ENCODE data around the gene SIT1.

The SIT1 gene

GRCh38 chr9:35603986-35604577 is 46.6 kb downstream of the SIT1 start:
- DNase-seq, result peak; percentile 97 to 98

- peak in 1 of 2 donors; percentile 23 for DNase-seq
Measured at GRCh38 chr9:35603506-35603985, 47.2 kb downstream of the SIT1 start.

GRCh38 chr9:35599763-35600604 is 50.7 kb downstream of the SIT1 start:
- no peak for DNase-seq

Data from stimulated activated CD4-positive, alpha-beta T cell treated with anti-CD3 and anti-CD28 coated beads, Interleukin-2, amount 100 ng/mL, for 48 hours (primary cell).